GM12875 (cell line): ENCODE results near the gene PRDM7.

Source experiments
- H3K4me3 ChIP-seq: one replicate; pipeline ENCODE4 v1.5.1; 2011; ENCODE audit warnings: low read depth, low read length, control low read depth
- TF ChIP-seq, protein P1 (sequence below): IDR thresholded peaks from 2 replicates; pipeline ENCODE4 v1.5.1; 2011; ENCODE audit warnings: low read depth, mild to moderate bottlenecking, control low read depth, inconsistent platforms, low read length, moderate library complexity, borderline replicate concordance; ENCODE audit not compliant: insufficient read depth

PRDM7 gene

DNA sequence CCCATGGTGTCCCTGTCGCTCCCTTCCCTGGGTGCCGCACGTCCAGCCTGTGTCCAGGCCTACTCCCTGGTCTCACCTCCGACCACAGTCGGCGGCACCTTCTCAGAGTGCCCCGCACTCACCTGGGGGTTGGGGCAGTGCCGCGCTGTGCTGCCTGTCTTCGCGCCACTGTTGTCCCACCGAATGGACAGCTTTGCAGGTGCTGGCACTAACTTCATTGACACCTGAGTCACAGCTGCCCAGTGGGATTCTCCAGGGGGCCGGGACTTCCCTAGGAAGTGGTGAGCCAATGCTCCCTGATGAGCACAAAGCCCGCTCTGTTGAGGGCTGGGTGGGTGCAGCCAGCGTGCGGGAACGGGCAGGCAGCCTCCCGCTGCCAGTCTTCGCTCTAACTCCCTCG, 33.6 kb downstream of the PRDM7 start:
- H3K4me3 ChIP-seq = no peak overlapping the region

GRCh38 chr16:90042946-90043514, 34.1 kb downstream of the PRDM7 start:
- H3K4me3 ChIP-seq = no peak overlapping the region
- TF ChIP-seq, protein P1, sequence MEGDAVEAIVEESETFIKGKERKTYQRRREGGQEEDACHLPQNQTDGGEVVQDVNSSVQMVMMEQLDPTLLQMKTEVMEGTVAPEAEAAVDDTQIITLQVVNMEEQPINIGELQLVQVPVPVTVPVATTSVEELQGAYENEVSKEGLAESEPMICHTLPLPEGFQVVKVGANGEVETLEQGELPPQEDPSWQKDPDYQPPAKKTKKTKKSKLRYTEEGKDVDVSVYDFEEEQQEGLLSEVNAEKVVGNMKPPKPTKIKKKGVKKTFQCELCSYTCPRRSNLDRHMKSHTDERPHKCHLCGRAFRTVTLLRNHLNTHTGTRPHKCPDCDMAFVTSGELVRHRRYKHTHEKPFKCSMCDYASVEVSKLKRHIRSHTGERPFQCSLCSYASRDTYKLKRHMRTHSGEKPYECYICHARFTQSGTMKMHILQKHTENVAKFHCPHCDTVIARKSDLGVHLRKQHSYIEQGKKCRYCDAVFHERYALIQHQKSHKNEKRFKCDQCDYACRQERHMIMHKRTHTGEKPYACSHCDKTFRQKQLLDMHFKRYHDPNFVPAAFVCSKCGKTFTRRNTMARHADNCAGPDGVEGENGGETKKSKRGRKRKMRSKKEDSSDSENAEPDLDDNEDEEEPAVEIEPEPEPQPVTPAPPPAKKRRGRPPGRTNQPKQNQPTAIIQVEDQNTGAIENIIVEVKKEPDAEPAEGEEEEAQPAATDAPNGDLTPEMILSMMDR = no peak

More for the DNA sequence above, 33.6 kb downstream of the PRDM7 start:
- TF ChIP-seq, protein P1 = no peak

DNA sequence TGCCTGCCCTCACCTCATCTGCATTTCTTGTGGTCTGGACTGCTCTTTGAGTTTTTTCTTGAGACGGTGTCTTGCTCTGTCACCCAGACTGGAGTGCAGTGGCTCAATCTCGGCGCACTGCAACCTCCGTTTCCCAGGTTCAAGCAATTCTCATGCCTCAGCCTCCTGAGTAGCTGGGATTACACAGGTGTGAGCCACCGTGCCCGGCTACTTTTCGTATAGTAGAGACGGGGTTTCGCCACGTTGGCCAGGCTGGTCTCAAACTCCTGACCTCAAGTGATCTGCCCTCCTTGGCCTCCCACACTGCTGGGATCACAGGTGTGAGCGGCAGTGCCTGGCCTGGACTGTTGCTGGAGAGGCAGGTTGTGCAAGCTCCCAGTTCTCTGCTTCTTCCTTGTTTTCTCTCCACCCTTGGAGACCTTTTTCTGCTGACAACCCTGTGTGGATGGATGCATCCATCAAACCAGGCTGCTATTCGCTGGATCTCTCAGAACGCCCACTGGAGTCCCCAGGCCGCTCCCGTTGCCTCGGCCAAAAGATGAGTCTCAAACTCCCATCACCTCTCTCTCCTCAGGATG, 35.1 kb downstream of the PRDM7 start:
- TF ChIP-seq, protein P1 = no peak
- H3K4me3 ChIP-seq = no peak overlapping the region

DNA sequence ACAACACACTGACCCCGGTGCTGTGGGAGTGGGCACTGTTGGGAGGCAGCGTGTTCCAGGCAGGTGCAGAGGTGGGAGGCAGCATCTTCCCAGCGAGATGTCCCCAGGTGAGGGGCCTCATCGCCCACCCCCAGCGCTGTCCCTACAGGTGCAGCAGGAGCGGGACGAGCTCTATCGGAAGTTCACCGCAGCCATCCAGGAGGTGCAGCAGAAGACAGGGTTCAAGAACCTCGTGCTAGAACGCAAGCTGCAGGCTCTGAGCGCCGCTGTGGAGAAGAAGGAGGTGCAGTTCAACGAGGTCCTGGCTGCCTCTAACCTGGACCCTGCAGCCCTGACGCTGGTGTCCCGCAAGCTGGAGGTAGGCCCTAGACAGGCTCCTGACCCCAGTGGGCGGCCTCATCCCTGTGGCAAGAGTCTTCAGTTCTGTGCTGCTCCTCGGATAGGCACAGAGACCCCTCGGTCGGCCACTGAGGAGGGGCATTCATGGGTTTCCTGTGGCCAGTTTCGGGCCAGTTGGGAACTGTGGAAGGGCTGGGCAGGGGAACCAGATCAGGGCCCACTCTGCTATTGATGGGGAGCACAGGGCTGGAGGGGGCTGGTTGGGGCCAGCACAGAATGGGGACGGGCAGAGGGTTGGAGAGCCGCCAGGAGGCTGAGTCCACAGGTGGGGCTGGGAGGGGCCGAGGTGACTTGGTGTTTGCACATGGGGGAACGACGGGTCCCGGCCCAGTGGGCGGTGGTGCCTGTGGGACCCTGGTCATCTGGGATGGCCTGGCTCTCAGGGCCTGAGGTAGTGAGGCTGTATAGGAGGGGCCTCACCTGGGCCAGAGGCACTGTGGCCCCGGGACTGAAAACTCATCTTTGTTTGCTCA, 36.7 kb downstream of the PRDM7 start:
- TF ChIP-seq, protein P1 = no peak
- H3K4me3 ChIP-seq = no peak overlapping the region

DNA sequence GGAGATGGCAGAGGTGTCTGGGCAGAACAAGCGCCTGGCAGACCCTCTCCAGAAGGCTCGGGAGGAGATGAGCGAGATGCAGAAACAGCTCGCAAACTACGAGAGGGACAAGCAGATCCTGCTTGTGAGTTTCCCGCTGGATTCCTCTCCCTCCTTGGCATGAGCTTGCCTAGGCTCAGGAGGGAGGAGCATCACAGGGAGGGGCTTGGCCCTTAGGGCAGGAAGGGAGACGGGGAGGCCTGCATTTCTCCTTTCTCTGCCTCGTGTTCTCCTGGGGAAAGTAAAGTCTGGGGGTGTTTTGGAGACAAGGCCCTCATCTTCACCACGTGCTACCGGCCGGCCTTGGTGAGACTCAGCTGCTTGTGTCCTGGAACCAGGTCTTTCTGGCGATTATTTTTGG, 39.9 kb downstream of the PRDM7 start:
- TF ChIP-seq, protein P1 = no peak
- H3K4me3 ChIP-seq = no peak overlapping the region

DNA sequence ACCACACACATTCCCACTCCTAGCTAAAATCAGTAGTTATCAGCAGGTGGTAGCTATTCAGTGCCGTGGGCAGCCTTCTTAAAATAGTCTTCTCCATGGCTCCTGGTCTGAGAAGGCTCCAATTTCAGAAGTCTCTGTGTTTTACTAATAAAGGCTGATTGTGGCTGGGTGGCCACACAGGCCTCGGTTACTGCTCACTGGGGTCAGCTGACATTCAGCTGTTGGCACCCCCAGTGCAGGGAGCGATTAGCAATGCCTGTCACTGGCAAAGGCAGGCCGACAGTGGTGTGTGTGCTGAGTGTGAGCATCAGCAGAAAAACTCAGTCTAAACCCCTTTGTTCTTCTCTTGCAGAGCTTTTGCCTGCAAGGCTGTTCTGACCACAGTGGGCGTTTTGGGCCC, 41.2 kb downstream of the PRDM7 start:
- TF ChIP-seq, protein P1 = no peak

More for the DNA sequence above, 41.2 kb downstream of the PRDM7 start:
- no peak overlapping the region for H3K4me3 ChIP-seq
